Fibroblast of lung (primary cell): Measurements from ENCODE around the gene C1orf198. TPM values are rescaled to one million over a fixed set of nuclear protein-coding genes. Genes with fewer than 3 reads are reported as not detected.

Experiments used
- DNase-seq, 2 donors: peaks; one replicate each; pipeline versions ENCODE4 v3.0.0 to v3.0.0-alpha.2; 2010; ENCODE audit warnings: low read depth in 2 of 2
- H2AFZ ChIP-seq: 2 replicates; pipeline ENCODE4 v1.5.1; 2012; ENCODE audit warnings: low read length, control low read depth, inconsistent platforms
- H3K27ac ChIP-seq: 2 replicates; pipeline ENCODE4 v1.5.1; 2011; ENCODE audit warnings: low read length, control low read depth; ENCODE audit not compliant: insufficient read depth
- H3K27me3 ChIP-seq: 2 replicates; pipeline ENCODE4 v1.5.1; 2011; ENCODE audit warnings: mild to moderate bottlenecking, low read length; ENCODE audit not compliant: control insufficient read depth, insufficient read depth
- H3K36me3 ChIP-seq: 2 replicates; pipeline ENCODE4 v1.5.1; 2011; ENCODE audit warnings: low read length; ENCODE audit not compliant: control insufficient read depth, insufficient read depth
- H3K4me1 ChIP-seq: 2 replicates; pipeline ENCODE4 v1.5.1; 2011; ENCODE audit warnings: low read length; ENCODE audit not compliant: control insufficient read depth, insufficient read depth; ENCODE audit errors: extremely low read depth
- H3K4me2 ChIP-seq: 2 replicates; pipeline ENCODE4 v1.5.1; 2011; ENCODE audit warnings: low read length, control low read depth; ENCODE audit not compliant: insufficient read depth; ENCODE audit errors: extremely low read depth
- H3K4me3 ChIP-seq, 4 experiments: fragments of 200-600 bp in 1 of 4; sonication (generic) in 1 of 4; replicated peaks in 1 of 4; 2 replicates each; pipeline ENCODE4 v1.5.1; 2011 to 2016; ENCODE audit warnings: low read length in 4 of 4, low read depth in 3 of 4, mild to moderate bottlenecking in 3 of 4, control low read depth in 2 of 4, inconsistent platforms in 1 of 4, mixed read lengths in 1 of 4; ENCODE audit not compliant: insufficient read depth in 1 of 4; ENCODE audit errors: control extremely low read depth in 1 of 4
- H3K79me2 ChIP-seq: 2 replicates; pipeline ENCODE4 v1.5.1; 2012; ENCODE audit warnings: mild to moderate bottlenecking, low read length, inconsistent platforms; ENCODE audit not compliant: control insufficient read depth, insufficient read depth
- H3K9ac ChIP-seq: 2 replicates; pipeline ENCODE4 v1.5.1; 2011; ENCODE audit warnings: mild to moderate bottlenecking, low read length, control low read depth; ENCODE audit not compliant: insufficient read depth
- H3K9me3 ChIP-seq: 2 replicates; pipeline ENCODE4 v1.5.1; 2012; ENCODE audit warnings: low read depth, low read length; ENCODE audit not compliant: control insufficient read depth, insufficient read depth
- H4K20me1 ChIP-seq: 2 replicates; pipeline ENCODE4 v1.5.1; 2011; ENCODE audit warnings: low read length; ENCODE audit not compliant: control insufficient read depth, insufficient read depth; ENCODE audit errors: extremely low read depth
- CTCF ChIP-seq, 2 donors: IDR thresholded peaks in 1 of 2; conservative IDR thresholded peaks in 1 of 2; 1 replicate in 1 of 2; 2 replicates in 1 of 2; pipeline ENCODE4 v1.5.1; 2011 to 2012; ENCODE audit warnings: low read length in 2 of 2, control low read depth in 1 of 2, inconsistent platforms in 1 of 2, low read depth in 1 of 2, mild to moderate bottlenecking in 1 of 2
- EZH2 ChIP-seq: IDR thresholded peaks from 2 replicates; pipeline ENCODE4 v1.5.1; 2012; ENCODE audit warnings: low read length, control low read depth, mild to moderate bottlenecking; ENCODE audit errors: missing control alignments
- polyA plus RNA-seq, 2 donors: library from polyadenylated mRNA; depleted of rRNA in 1 of 2; stranded (reverse) in 1 of 2; unstranded in 1 of 2; fragments of >200 nt; gene quantifications; 2 replicates each; pipeline ENCODE4 v1.2.1, GENCODE V29; 2011 to 2012; ENCODE audit warnings: missing spikeins in 1 of 2
- total RNA-seq: library from RNA; depleted of rRNA; stranded (reverse); fragments of >200 nt; gene quantifications from 2 replicates; pipeline ENCODE4 v1.2.1, GENCODE V29; 2014

Gene C1orf198
- total and polyA plus RNA-seq, 2 donors (not counting 1 experiment from before 2014, with no cell fraction given) = 57.8 to 215 TPM

GRCh38 chr1:230822092-230822581 is 46.2 kb downstream of the C1orf198 start:
- peak; percentile 12 to 41 for DNase-seq
- H3K9ac ChIP-seq = no peak overlapping the region
- no peaks in the 10 kb centered on the region for H3K79me2 ChIP-seq
- H3K27ac ChIP-seq = no peak overlapping the region
- H3K27me3 ChIP-seq = no peaks in the 10 kb centered on the region
- no peak overlapping the region for H3K4me3 ChIP-seq
- TF ChIP-seq EZH2 (no peak), CTCF (conservative IDR thresholded peaks at IDR 0.05 in 1 of 2, IDR thresholded peaks at IDR 0.05 in 1 of 2; ENCODE audit: low read depth in 1 of 2, low read length in 2 of 2) (no peak)
- no peaks in the 10 kb centered on the region for H4K20me1 ChIP-seq
- peaks cover 20% of the 10 kb centered on the region for H3K4me1 ChIP-seq
- no peaks in the 10 kb centered on the region for H3K9me3 ChIP-seq
- H2AFZ ChIP-seq = no peak overlapping the region
- H3K36me3 ChIP-seq = no peaks in the 10 kb centered on the region
- no peak overlapping the region for H3K4me2 ChIP-seq

- H3K36me3 ChIP-seq = no peaks in the 10 kb centered on the region
- no peaks in the 10 kb centered on the region for H4K20me1 ChIP-seq
- TF ChIP-seq CTCF (conservative IDR thresholded peaks at IDR 0.05 in 1 of 2, IDR thresholded peaks at IDR 0.05 in 1 of 2; ENCODE audit: low read depth in 1 of 2, low read length in 2 of 2) = no peak
- no peak for TF ChIP-seq EZH2
- no peak for DNase-seq
- no peak overlapping the region for H3K4me3 ChIP-seq
- H3K79me2 ChIP-seq = no peaks in the 10 kb centered on the region
- H3K9me3 ChIP-seq = no peaks in the 10 kb centered on the region
- peaks cover 20% of the 10 kb centered on the region for H3K4me1 ChIP-seq
- H3K27ac ChIP-seq = no peak overlapping the region
- no peaks in the 10 kb centered on the region for H3K27me3 ChIP-seq
- no peak overlapping the region for H3K9ac ChIP-seq
- no peak overlapping the region for H3K4me2 ChIP-seq
- H2AFZ ChIP-seq = no peak overlapping the region
Measured at GRCh38 chr1:230821346-230821745, 47.0 kb downstream of the C1orf198 start.

GRCh38 chr1:230820568-230820967 is 47.8 kb downstream of the C1orf198 start:
- H3K4me2 ChIP-seq = no peak overlapping the region
- no peaks in the 10 kb centered on the region for H4K20me1 ChIP-seq
- no peak overlapping the region for H2AFZ ChIP-seq
- no peaks in the 10 kb centered on the region for H3K9me3 ChIP-seq
- no peak overlapping the region for H3K9ac ChIP-seq
- H3K36me3 ChIP-seq = no peaks in the 10 kb centered on the region
- H3K79me2 ChIP-seq = no peaks in the 10 kb centered on the region
- no peak for TF ChIP-seq EZH2
- H3K4me3 ChIP-seq = no peak overlapping the region
- peaks cover 15% of the 10 kb centered on the region for H3K4me1 ChIP-seq
- DNase-seq = no peak
- H3K27me3 ChIP-seq = no peaks in the 10 kb centered on the region
- H3K27ac ChIP-seq = no peak overlapping the region
